ENCODE measurements around the gene SLC29A2.
A peak's percentile ranks its signal among the peaks of the same experiment; 100 is the strongest.
"Not testable (repeated sequence)": the region's sequence is repeated elsewhere in the genome, so short reads cannot be mapped to it uniquely, and the experiment has no call there.

Gene SLC29A2

DNA sequence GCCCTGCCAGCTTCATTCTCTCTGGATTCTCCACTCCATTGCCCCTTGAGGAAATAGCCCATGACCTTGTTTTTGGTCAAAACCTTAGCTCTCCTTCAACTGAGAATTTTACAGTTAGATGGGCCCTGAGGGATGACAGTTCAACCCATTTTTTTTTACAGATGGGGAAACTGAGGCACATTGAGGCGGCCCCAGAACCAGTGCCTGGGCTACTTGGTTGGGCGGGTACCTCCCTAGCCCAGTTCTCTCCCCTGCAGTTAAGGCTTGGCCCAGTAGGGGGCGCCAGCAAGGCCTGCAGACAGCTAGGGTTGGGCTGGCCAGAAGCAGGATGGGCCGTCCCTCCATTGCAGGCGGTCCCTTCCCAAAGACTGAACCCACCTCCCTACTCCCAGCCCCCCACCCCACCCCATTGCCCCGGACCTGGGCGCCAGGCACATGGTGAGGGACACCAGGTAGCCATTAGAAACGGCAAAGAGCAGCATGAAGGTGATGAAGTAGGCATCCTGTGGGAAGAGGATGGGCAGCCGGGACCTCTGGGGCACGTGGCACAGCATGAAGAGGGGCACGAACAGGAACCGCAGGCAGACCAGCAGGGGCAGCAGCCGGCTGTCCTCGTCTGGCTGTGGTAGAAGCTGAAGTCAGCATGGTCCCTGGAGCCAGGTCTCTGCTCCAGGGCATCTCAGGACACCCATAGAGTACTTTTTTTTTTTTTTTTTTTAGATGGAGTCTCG lies 7.6 kb downstream of the SLC29A2 start:
- no peaks in the 10 kb centered on the region for H3K36me3 ChIP-seq (ENCODE audit: insufficient read depth, low read length)
- H2AFZ ChIP-seq (ENCODE audit: low read length, unreplicated experiment) = no peak overlapping the region
- H3K4me3 ChIP-seq (ENCODE audit: low read depth, low read length) = no peak overlapping the region
- H3K27me3 ChIP-seq (ENCODE audit: insufficient read depth, low read length) = no peaks in the 10 kb centered on the region
- H3K79me2 ChIP-seq (ENCODE audit: control insufficient read depth, insufficient read depth, low read length, unreplicated experiment) = no peaks in the 10 kb centered on the region
- no peaks in the 10 kb centered on the region for H3K4me1 ChIP-seq (ENCODE audit: control insufficient read depth, insufficient read depth, low read length, unreplicated experiment)
- no peak overlapping the region for H3K27ac ChIP-seq (ENCODE audit: low read depth, low read length)

DNA sequence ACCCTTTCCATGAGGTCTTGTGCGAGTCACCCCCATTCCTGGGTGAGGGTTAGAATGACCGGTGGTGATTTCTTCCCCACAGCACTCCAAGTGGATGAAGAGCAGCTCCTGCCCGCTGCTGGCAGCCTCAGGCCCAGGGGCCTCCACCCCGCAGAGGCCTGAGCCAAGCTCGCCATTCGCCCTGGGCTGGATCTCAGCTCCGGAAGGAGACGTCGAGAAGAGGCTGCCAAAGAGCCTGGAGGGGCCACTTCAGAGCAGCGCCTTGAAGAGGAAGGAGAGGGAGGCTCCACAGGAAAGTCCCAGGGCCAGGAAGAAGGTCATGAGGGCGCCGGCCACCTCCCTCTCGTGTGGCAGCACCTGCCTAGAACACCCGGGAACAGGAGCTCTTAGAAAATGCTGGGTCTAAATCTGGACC lies 8.4 kb downstream of the SLC29A2 start:
- H3K4me3 ChIP-seq (ENCODE audit: low read depth, low read length) = no peak overlapping the region
- no peak overlapping the region for H3K27ac ChIP-seq (ENCODE audit: low read depth, low read length)
- H3K4me1 ChIP-seq (ENCODE audit: control insufficient read depth, insufficient read depth, low read length, unreplicated experiment) = no peaks in the 10 kb centered on the region
- no peaks in the 10 kb centered on the region for H3K27me3 ChIP-seq (ENCODE audit: insufficient read depth, low read length)
- no peak overlapping the region for H2AFZ ChIP-seq (ENCODE audit: low read length, unreplicated experiment)
- H3K79me2 ChIP-seq (ENCODE audit: control insufficient read depth, insufficient read depth, low read length, unreplicated experiment) = no peaks in the 10 kb centered on the region
- H3K36me3 ChIP-seq (ENCODE audit: insufficient read depth, low read length) = no peaks in the 10 kb centered on the region

DNA sequence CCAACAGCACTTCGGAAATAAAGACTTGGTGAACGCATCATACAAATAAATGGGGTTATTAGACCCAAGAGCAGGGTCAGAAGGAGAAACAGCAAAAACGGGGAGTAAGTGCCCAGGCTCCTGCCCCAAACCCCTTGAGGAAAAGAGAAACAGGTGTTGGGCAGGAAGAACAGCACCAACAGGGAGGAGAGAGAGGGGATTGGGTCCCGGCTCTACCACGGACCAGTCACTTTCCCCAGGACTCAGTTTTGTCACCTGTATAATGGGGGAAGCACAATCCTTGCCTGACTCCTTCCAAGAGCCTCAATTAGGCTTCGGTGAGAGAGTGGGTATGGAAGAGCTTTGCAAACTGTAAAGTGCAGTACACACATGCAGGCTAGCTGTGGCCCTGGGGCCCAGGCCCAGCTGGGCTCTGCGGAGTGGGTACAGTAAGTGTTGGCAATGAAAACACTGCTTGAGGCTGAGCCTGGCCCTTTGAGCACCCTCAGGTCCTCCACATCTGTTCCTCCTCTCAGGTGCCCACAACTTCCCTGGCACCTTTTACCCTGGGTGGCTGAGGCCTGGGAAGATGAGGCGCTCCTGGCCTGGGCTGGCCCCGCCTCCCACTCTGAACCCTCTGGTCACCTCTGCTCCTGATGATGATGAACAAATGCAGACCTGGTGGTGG lies 8.9 kb downstream of the SLC29A2 start:
- H3K27me3 ChIP-seq (ENCODE audit: insufficient read depth, low read length) = no peaks in the 10 kb centered on the region
- H2AFZ ChIP-seq (ENCODE audit: low read length, unreplicated experiment) = no peak overlapping the region
- no peak overlapping the region for H3K4me3 ChIP-seq (ENCODE audit: low read depth, low read length)
- H3K36me3 ChIP-seq (ENCODE audit: insufficient read depth, low read length) = no peaks in the 10 kb centered on the region
- H3K4me1 ChIP-seq (ENCODE audit: control insufficient read depth, insufficient read depth, low read length, unreplicated experiment) = no peaks in the 10 kb centered on the region
- no peak overlapping the region for H3K27ac ChIP-seq (ENCODE audit: low read depth, low read length)
- no peaks in the 10 kb centered on the region for H3K79me2 ChIP-seq (ENCODE audit: control insufficient read depth, insufficient read depth, low read length, unreplicated experiment)

DNA sequence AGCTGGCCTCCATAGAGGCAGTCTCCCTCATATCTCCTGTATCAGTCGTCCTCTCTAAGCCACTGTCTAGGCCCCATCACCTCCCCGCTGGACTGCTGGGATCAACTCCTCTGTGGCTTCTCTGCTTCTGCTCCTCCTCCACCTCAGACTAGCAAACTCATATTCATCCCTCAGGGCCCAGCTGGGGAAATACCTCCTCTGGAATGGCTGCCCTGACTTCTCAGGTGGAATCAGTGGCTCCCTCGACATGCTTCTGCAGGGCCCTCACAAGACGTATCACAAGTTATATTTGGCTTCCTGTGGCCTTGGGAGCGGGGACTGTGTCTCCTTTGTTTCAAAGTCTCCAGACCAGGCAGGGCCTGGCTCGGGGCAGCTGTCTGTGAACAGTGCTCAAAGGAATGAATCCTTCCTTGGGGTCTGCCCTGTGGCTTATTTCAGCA lies 10.0 kb downstream of the SLC29A2 start:
- no peaks in the 10 kb centered on the region for H3K4me1 ChIP-seq (ENCODE audit: control insufficient read depth, insufficient read depth, low read length, unreplicated experiment)
- no peaks in the 10 kb centered on the region for H3K79me2 ChIP-seq (ENCODE audit: control insufficient read depth, insufficient read depth, low read length, unreplicated experiment)
- no peaks in the 10 kb centered on the region for H3K36me3 ChIP-seq (ENCODE audit: insufficient read depth, low read length)
- H3K27ac ChIP-seq (ENCODE audit: low read depth, low read length) = no peak overlapping the region
- no peak overlapping the region for H2AFZ ChIP-seq (ENCODE audit: low read length, unreplicated experiment)
- no peak overlapping the region for H3K4me3 ChIP-seq (ENCODE audit: low read depth, low read length)
- no peaks in the 10 kb centered on the region for H3K27me3 ChIP-seq (ENCODE audit: insufficient read depth, low read length)

DNA sequence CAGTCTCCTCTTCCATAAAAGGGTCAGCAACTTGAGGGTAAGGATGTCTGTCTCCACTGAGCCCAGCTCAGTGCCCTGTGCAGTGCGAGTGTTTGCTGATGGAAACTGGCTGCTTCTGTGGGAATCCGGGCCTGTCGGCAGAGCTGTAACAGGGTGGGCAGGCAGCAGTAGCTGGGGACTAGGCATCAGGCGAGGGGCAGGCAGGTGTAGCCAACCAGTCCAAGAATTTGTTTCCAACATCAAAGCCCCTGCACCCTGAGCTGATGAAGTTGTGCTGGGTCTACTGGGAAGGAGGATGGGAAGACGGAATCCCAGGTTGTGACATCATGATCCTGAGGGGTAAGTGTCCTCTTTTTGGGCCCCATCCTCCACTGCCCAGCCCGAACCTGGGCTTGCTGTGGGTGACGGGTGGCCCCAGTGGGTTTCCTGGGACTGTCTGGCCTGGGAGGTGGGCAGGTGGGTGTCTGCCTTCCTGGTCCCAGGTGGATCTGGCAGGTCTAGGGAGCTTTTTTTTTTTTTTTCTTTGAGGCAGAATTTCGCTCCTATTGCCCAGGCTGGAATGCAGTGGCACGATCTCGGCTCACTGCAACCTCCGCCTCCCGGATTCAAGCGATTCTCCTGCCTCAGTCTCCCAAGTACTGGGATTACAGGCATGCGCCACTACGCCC lies 11.0 kb downstream of the SLC29A2 start:
- no peak overlapping the region for H3K27ac ChIP-seq (ENCODE audit: low read depth, low read length)
- H3K36me3 ChIP-seq (ENCODE audit: insufficient read depth, low read length) = no peaks in the 10 kb centered on the region
- H3K4me1 ChIP-seq (ENCODE audit: control insufficient read depth, insufficient read depth, low read length, unreplicated experiment) = no peaks in the 10 kb centered on the region
- H2AFZ ChIP-seq (ENCODE audit: low read length, unreplicated experiment) = no peak overlapping the region
- H3K27me3 ChIP-seq (ENCODE audit: insufficient read depth, low read length) = no peaks in the 10 kb centered on the region
- no peaks in the 10 kb centered on the region for H3K79me2 ChIP-seq (ENCODE audit: control insufficient read depth, insufficient read depth, low read length, unreplicated experiment)
- H3K4me3 ChIP-seq (ENCODE audit: low read depth, low read length) = no peak overlapping the region

DNA sequence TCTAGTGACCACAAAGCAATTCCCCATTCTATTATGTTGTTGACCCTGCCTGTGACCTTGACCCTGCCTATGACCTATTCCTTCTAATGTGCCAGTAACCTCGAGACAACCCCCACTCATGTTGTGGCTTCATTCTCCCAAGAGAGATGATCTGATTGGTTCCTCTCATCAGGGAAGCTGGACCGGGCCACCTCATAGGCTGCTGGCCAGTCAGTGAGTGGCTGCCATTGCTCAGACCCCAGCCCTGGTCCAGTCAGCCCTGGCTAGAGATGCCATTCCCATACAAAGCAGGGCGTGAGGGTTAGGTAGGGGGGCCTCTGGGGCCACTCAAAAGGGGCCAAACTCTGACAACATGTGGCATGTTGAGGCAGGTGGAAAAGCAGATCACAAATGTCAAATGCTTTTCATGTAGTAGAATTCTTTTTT lies 11.9 kb downstream of the SLC29A2 start:
- H3K4me1 ChIP-seq (ENCODE audit: control insufficient read depth, insufficient read depth, low read length, unreplicated experiment) = no peaks in the 10 kb centered on the region
- no peak overlapping the region for H3K27ac ChIP-seq (ENCODE audit: low read depth, low read length)
- H3K79me2 ChIP-seq (ENCODE audit: control insufficient read depth, insufficient read depth, low read length, unreplicated experiment) = no peaks in the 10 kb centered on the region
- H3K4me3 ChIP-seq (ENCODE audit: low read depth, low read length) = no peak overlapping the region
- H3K36me3 ChIP-seq (ENCODE audit: insufficient read depth, low read length) = no peaks in the 10 kb centered on the region
- no peaks in the 10 kb centered on the region for H3K27me3 ChIP-seq (ENCODE audit: insufficient read depth, low read length)
- no peak overlapping the region for H2AFZ ChIP-seq (ENCODE audit: low read length, unreplicated experiment)

DNA sequence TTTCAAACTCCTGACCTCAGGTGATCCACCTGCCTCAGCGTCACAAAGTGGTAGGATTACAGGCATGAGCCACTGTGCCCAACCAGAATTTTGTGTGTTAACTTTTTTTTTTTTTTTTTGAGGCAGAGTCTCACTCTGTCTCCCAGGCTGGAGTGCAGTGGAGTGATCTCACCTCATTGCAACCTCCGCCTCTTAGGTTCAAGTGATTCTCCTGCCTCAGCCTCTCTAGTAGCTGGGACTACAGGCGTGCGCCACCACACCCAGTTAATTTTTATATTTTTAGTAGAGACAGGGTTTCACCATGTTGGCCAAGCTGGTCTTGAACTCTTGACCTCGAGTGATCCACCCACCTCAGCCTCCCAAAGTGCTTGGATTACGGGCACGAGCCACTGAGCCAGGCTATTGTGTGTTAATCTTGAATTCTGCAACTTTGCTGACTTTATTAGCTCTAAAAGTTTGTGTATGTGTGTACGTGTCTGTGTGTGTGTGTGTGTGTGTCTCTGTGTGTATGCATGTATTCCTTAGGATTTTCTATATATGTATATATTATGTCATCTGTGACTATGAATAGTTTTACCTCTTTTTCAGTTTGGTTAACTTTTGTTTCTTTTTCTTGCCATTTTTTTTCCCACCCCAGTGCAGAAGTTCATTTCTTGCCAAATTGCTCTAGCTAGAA lies 20.9 kb downstream of the SLC29A2 start:
- H3K27ac ChIP-seq (ENCODE audit: low read depth, low read length); H3K79me2 ChIP-seq (ENCODE audit: control insufficient read depth, insufficient read depth, low read length, unreplicated experiment); H3K4me3 ChIP-seq (ENCODE audit: low read depth, low read length): not testable (repeated sequence)

DNA sequence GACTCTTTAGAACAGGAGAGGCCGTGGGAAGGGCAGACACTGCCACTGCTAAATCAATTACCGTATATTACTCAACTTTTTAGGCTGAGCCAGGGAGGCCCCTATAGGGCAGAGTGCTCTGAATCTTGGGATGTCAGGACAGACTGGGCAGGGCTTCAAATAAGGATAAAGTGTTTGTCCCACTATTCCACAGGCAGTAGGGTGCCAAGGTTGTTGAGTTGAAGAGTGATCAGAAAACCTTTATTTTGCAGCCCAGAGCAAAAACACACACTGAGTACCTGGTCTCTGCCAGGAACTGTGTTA lies 22.5 kb downstream of the SLC29A2 start:
- Histone ChIP-seq H3K36me3 (ENCODE audit: insufficient read depth, low read length) (no peaks in the 10 kb centered on the region), H3K27me3 (ENCODE audit: insufficient read depth, low read length) (no peaks in the 10 kb centered on the region), H3K4me3 (ENCODE audit: low read depth, low read length) (no peak overlapping the region), H3K4me1 (ENCODE audit: control insufficient read depth, insufficient read depth, low read length, unreplicated experiment) (peaks cover 21% of the 10 kb centered on the region), H2AFZ (ENCODE audit: low read length, unreplicated experiment) (no peak overlapping the region), H3K79me2 (ENCODE audit: control insufficient read depth, insufficient read depth, low read length, unreplicated experiment) (peaks cover 8% of the 10 kb centered on the region), H3K27ac (ENCODE audit: low read depth, low read length) (no peak overlapping the region)

More for the DNA sequence above, 20.9 kb downstream of the SLC29A2 start:
- not testable (repeated sequence) for H3K27me3 ChIP-seq (ENCODE audit: insufficient read depth, low read length); H3K36me3 ChIP-seq (ENCODE audit: insufficient read depth, low read length); H2AFZ ChIP-seq (ENCODE audit: low read length, unreplicated experiment)
- H3K4me1 ChIP-seq (ENCODE audit: control insufficient read depth, insufficient read depth, low read length, unreplicated experiment) = peaks cover 12% of the 10 kb centered on the region

DNA sequence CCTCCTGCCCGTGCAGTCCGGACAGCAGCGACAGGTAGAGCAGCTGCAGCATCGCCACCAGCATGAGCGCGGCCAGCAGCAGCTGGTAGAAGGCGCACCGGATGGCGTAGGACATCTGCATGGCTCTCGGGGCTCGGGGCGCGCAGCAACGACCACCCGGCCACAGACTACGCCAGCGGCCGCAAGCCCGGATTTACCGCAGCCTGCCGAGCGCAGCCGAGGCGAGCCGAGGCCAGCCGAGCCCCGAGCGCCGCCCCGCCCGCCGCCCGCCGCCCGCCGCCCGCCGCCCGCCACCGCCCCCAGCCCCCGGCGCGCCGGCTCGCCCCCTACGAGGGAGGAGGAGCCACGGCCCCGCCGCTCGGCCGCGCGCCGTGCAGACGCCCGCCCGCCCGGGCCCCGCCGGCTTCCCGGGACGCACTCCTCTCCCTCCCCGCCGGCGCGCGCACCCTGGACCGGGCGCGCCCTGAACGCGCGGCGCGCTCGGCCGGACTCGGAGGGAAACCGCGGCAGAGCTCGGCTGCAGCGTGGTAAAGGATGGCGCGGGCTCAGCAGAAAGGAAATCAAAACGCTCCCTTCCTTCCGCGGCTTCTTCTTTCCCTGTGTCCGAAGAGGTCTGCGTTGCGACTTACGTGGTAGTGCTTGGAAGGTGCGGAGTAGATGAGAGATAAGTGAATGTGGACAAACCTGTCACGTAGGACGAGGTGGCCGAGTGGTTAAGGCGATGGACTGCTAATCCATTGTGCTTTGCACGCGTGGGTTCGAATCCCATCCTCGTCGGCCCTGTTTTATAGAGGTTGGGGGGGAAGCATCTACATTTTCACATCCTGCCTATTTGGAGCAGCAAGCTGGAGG lies 23.9 kb downstream of the SLC29A2 start, which contains the start of gene B4GAT1:
TSS of gene B4GAT1 (minus strand) at position 205 of the 852 bp plus-strand sequence. CDS start at position 121, 84 bp downstream.
- H2AFZ ChIP-seq (ENCODE audit: low read length, unreplicated experiment) = peak within 1 kb of the TSS; percentile 97
- peaks cover 20% of the 10 kb centered on the region for H3K79me2 ChIP-seq (ENCODE audit: control insufficient read depth, insufficient read depth, low read length, unreplicated experiment)

More for the DNA sequence above, 23.9 kb downstream of the SLC29A2 start, which contains the start of gene B4GAT1:
- peak within 1 kb of the TSS; percentile 93 for H3K4me3 ChIP-seq (ENCODE audit: low read depth, low read length)
- no peaks in the 10 kb centered on the region for H3K27me3 ChIP-seq (ENCODE audit: insufficient read depth, low read length)
- H3K36me3 ChIP-seq (ENCODE audit: insufficient read depth, low read length) = no peaks in the 10 kb centered on the region
- H3K27ac ChIP-seq (ENCODE audit: low read depth, low read length) = peak within 1 kb of the TSS; percentile 55
- H3K4me1 ChIP-seq (ENCODE audit: control insufficient read depth, insufficient read depth, low read length, unreplicated experiment) = peaks cover 26% of the 10 kb centered on the region
